Central memory CD4-positive, alpha-beta T cell (primary cell): ENCODE data around the gene CACNA1I.

Experiments used
- DNase-seq: peaks from one replicate; pipeline ENCODE4 v3.0.0; 2022

The CACNA1I gene

GRCh38 chr22:39600491-39601179 lies 30.1 kb downstream of the CACNA1I start:
- DNase-seq: no peak

DNA sequence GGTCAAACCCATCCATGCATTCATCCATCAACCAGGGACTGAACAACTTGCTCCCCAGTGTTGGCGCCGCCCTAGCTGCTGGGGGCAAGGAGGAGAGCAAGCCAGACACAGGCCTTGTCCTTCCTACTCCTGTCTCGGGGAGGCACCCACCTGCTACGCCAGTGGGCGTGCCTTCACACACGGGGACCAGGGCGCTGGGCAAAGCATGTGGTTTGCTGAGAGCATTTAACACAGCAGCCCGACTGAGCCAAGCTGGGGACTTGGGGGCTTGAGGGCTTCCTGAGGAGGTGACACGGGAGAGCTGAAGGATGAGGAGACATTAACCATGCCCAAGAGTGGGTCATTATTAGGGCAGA lies 30.6 kb downstream of the CACNA1I start:
- DNase-seq: no peak

- DNase-seq: no peak
These were observed 32.8 kb downstream of the CACNA1I start for GRCh38 chr22:39603345-39603744.

GRCh38 chr22:39610246-39610645 lies 39.7 kb downstream of the CACNA1I start:
- DNase-seq: no peak

DNA sequence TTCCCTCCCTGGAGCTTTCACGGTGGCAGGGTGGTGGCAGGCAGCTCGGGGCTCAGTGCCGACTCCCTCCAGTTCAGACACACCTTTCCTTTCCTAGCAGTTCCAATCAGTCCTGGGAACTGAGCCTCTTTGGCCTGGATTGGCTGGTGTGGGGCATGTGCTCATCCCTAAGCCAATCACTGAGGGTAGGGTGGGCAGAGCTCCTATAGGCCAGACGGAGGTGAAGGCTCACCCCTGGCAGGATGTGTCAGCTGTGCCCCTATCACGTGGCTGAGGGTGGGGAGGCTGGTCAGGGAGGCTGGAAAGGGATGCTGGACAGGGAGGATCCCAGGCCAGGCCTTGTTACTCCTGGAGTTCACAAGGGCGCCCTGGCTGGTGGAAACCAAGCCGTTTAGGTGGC lies 40.2 kb downstream of the CACNA1I start:
- DNase-seq: no peak

GRCh38 chr22:39611360-39611759 lies 40.8 kb downstream of the CACNA1I start:
- no peak for DNase-seq

DNA sequence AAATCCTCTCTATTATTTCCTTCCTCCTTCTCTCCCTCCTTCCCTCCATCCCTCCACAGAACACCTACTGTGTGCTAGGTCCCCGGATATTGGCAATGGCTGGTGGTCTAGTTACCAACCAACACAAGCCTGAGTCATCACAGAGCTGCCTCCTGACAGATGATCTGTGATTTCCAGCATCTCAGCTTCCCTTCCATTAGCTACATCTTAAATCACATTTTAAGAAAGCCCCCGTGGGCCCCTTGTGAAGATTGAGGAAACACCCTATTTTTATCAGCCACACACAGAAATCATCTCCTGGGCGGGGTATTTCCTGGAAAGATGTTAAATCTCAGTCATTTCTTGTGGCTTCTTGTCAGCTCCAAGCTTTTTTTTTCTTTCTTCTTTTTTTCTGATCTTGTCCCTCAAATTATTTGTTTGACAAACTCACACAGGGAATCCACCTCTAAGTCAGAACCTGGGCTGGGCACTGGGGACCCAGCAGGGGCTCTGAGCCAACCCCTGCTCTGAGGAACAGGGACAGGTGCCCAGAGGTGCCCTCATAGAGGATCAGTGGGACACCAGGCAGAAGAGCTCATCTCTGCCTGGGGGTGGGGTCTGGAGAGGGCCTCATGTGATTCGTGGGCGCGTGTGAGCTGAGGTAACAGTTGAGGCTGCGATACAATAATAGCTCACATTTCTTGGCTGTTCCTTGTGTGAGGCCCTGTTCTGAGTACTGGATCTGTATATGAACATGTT lies 42.4 kb downstream of the CACNA1I start:
- peak; percentile 16 for DNase-seq

DNA sequence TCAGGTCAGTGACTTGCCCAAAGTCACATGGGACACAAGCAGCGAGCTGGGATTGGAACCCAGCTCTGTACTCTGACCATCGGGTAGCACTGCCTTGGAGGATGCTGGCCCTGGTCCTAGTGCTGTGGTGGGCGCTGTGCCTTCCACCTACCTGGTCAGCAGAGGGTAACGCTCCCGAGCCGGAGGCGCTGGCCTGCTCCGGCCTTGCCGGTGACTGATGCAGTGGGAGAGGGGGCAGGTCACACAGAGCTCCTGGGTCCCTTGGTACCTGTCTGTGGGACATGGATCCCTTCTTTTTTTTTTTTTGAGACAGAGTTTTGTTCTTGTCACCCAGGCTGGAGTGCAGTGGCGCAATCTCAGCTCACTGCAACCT lies 43.0 kb downstream of the CACNA1I start:
- DNase-seq: no peak

GRCh38 chr22:39614442-39614841 lies 43.9 kb downstream of the CACNA1I start:
- DNase-seq: no peak

DNA sequence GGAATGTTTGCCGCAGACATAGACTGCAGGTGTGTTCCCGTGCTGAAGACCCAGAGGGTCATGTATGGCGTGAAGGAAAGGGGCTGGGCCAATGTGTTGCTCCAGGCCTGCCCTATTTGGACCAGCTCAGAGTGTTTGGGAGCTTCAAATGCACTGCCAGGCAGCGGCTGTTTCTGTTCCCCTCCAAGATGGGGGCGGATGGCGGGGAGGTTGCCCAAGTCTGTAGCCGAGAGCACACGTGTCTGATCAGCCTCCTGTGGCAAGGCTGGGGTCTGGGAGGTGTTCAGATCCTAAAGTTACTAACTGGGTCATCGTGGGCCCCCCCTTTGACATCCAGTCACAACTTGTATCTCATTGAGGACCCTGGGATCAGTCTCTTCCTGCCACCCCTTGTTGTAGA lies 45.5 kb downstream of the CACNA1I start:
- no peak for DNase-seq

GRCh38 chr22:39616781-39617180 lies 46.2 kb downstream of the CACNA1I start:
- DNase-seq: no peak

GRCh38 chr22:39617342-39617741 lies 46.8 kb downstream of the CACNA1I start:
- no peak for DNase-seq

- no peak for DNase-seq
These were observed 47.6 kb downstream of the CACNA1I start for GRCh38 chr22:39617970-39618757.

- no peak for DNase-seq
These were observed 48.5 kb downstream of the CACNA1I start for GRCh38 chr22:39618996-39619530.

GRCh38 chr22:39620924-39621690 lies 50.6 kb downstream of the CACNA1I start:
- DNase-seq: no peak

- DNase-seq: no peak
These were observed 51.3 kb downstream of the CACNA1I start for GRCh38 chr22:39621826-39622225.

DNA sequence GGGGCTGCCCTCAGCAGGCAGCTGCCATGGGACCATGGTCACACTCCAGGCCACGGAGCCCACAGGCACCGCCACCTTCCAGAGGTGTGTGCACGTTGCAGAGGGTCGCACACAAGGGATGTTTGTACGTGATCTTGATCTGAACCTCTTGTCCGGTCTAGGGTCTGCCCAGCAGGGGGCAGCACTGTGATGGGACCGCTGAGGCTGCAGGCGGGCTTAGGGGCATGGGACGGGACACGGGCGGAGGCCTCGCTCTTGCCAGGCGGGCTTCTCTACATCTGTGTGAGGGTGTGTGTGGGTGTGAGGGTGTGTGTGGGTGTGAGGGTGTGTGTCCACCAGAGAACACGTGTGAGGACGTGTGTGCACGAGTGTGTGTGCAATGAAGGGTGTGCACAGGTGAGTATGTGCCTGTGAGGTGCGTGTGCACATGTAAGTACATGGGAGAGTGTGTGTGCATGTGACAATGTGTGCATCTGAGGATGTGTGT lies 52.4 kb downstream of the CACNA1I start:
- peak; percentile 59 for DNase-seq

- DNase-seq: no peak
These were observed 53.3 kb downstream of the CACNA1I start for GRCh38 chr22:39623603-39624500.

- DNase-seq: no peak
These were observed 53.9 kb downstream of the CACNA1I start for GRCh38 chr22:39624501-39624821.

GRCh38 chr22:39625569-39626537 lies 55.3 kb downstream of the CACNA1I start:
- no peak for DNase-seq
